IMR-90 (cell line): ENCODE measurements around the gene ARHGAP15.

Experiments used
- CEBPB ChIP-seq: IDR thresholded peaks from 2 replicates; pipeline ENCODE4 v1.6.1; 2012; ENCODE audit warnings: low read depth, low read length, improper control_type of control experiment
- POLR2A ChIP-seq: IDR thresholded peaks from 2 replicates; pipeline ENCODE4 v1.6.1; 2012; ENCODE audit warnings: mild to moderate bottlenecking, low read depth, low read length
- RCOR1 ChIP-seq: IDR thresholded peaks from 2 replicates; pipeline ENCODE4 v1.6.1; 2012; ENCODE audit warnings: mild to moderate bottlenecking, low read length, improper control_type of control experiment; ENCODE audit not compliant: insufficient replicate concordance
- TF ChIP-seq, protein P1 (sequence below): conservative IDR thresholded peaks from 2 replicates; pipeline ENCODE4 v1.5.1; 2012; ENCODE audit warnings: mild to moderate bottlenecking, low read depth, low read length, improper control_type of control experiment

DNA sequence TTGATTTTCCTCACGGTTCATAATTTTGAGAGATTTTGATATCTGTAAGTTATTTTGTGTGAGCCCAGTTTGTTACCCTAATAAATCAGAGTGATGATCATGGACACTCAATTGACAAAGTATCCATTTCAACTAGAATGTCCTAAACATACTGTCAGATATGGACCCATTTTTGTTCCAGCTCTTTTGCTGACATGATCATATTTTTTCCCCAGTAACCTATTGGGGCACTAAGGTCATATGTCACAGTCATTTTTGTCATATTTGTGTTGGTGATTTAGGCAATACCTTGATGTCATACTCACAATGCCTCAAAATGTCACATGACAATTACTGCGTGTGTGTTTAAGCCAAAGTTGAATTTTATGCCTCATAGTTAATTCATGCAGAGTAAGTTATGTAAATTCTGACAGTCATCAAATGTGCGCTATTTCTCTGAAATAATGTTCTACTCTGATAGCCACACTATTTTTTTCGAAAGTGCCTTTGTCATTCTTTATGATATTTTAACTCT lies 218.7 kb downstream of the ARHGAP15 start:
- TF ChIP-seq, protein P1, sequence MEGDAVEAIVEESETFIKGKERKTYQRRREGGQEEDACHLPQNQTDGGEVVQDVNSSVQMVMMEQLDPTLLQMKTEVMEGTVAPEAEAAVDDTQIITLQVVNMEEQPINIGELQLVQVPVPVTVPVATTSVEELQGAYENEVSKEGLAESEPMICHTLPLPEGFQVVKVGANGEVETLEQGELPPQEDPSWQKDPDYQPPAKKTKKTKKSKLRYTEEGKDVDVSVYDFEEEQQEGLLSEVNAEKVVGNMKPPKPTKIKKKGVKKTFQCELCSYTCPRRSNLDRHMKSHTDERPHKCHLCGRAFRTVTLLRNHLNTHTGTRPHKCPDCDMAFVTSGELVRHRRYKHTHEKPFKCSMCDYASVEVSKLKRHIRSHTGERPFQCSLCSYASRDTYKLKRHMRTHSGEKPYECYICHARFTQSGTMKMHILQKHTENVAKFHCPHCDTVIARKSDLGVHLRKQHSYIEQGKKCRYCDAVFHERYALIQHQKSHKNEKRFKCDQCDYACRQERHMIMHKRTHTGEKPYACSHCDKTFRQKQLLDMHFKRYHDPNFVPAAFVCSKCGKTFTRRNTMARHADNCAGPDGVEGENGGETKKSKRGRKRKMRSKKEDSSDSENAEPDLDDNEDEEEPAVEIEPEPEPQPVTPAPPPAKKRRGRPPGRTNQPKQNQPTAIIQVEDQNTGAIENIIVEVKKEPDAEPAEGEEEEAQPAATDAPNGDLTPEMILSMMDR, result no peak
- TF ChIP-seq CEBPB (no peak), POLR2A (no peak), RCOR1 (no peak)
